Measurements from ENCODE around the gene CD22. TPM values are rescaled to one million over a fixed set of nuclear protein-coding genes. Genes with fewer than 3 reads are reported as not detected.
"Not testable (repeated sequence)": the region's sequence is repeated elsewhere in the genome, so short reads cannot be mapped to it uniquely, and the experiment has no call there.

Gene CD22
- 4.7 TPM for total RNA-seq

- Histone ChIP-seq H3K4me1 (ENCODE audit: control insufficient read depth in 3 of 3, insufficient read depth in 3 of 3, low read length in 3 of 3) (no peaks in the 10 kb centered on the region), H3K36me3 (ENCODE audit: control insufficient read depth in 3 of 3, insufficient read depth in 3 of 3, low read length in 3 of 3) (no peaks in the 10 kb centered on the region), H3K9me3 (ENCODE audit: control insufficient read depth in 3 of 3, low read length in 3 of 3) (no peaks in the 10 kb centered on the region), H3K4me3 (ENCODE audit: low read length in 3 of 3) (no peak within 1 kb of the TSS), H3K9ac (ENCODE audit: low read depth in 1 of 3, low read length in 3 of 3) (no peak within 1 kb of the TSS), H3K27me3 (ENCODE audit: control insufficient read depth in 3 of 3, insufficient read depth in 3 of 3, low read length in 3 of 3) (peaks cover 26 to 38% (median 35%) of the 10 kb centered on the region in 3 donors), H3K27ac (ENCODE audit: low read depth, low read length) (no peak within 1 kb of the TSS)
These were observed at the start of gene CD22 for GRCh38 chr19:35328851-35329285. Gene CD22 (plus strand): TSS chr19:35329187. CDS start chr19:35332041, 2,854 bp downstream.

- Histone ChIP-seq H3K4me1 (ENCODE audit: control insufficient read depth in 3 of 3, insufficient read depth in 3 of 3, low read length in 3 of 3) (no peaks in the 10 kb centered on the region), H3K9me3 (ENCODE audit: control insufficient read depth in 3 of 3, low read length in 3 of 3) (no peaks in the 10 kb centered on the region), H3K9ac (ENCODE audit: low read depth in 1 of 3, low read length in 3 of 3) (no peak overlapping the region), H3K27me3 (ENCODE audit: control insufficient read depth in 3 of 3, insufficient read depth in 3 of 3, low read length in 3 of 3) (peaks cover 7 to 14% (median 8%) of the 10 kb centered on the region in 3 donors), H3K36me3 (ENCODE audit: control insufficient read depth in 3 of 3, insufficient read depth in 3 of 3, low read length in 3 of 3) (peaks cover 33 to 44% (median 34%) of the 10 kb centered on the region in 3 donors), H3K27ac (ENCODE audit: low read depth, low read length) (no peak overlapping the region), H3K4me3 (ENCODE audit: low read length in 3 of 3) (no peak overlapping the region)
These were observed 49.6 kb upstream of the CD22 start for GRCh38 chr19:35279374-35279773.

- Histone ChIP-seq H3K27me3 (ENCODE audit: control insufficient read depth in 3 of 3, insufficient read depth in 3 of 3, low read length in 3 of 3) (peaks cover 7 to 22% (median 8%) of the 10 kb centered on the region in 3 donors), H3K36me3 (ENCODE audit: control insufficient read depth in 3 of 3, insufficient read depth in 3 of 3, low read length in 3 of 3) (peaks cover 28 to 41% (median 32%) of the 10 kb centered on the region in 3 donors), H3K27ac (ENCODE audit: low read depth, low read length) (no peak overlapping the region)
These were observed 48.8 kb upstream of the CD22 start for GRCh38 chr19:35279985-35280821.

GRCh38 chr19:35281303-35281702, 47.7 kb upstream of the CD22 start:
- H3K4me3 ChIP-seq (ENCODE audit: low read length in 3 of 3) = no peak overlapping the region
- H3K27me3 ChIP-seq (ENCODE audit: control insufficient read depth in 3 of 3, insufficient read depth in 3 of 3, low read length in 3 of 3) = peaks cover 7 to 22% (median 8%) of the 10 kb centered on the region in 3 donors
- peaks cover 20 to 32% (median 31%) of the 10 kb centered on the region in 3 donors for H3K36me3 ChIP-seq (ENCODE audit: control insufficient read depth in 3 of 3, insufficient read depth in 3 of 3, low read length in 3 of 3)
- H3K9ac ChIP-seq (ENCODE audit: low read depth in 1 of 3, low read length in 3 of 3) = peak overlapping the region in 1 of 3 donors; percentile 33
- H3K9me3 ChIP-seq (ENCODE audit: control insufficient read depth in 3 of 3, low read length in 3 of 3) = no peaks in the 10 kb centered on the region
- no peaks in the 10 kb centered on the region for H3K4me1 ChIP-seq (ENCODE audit: control insufficient read depth in 3 of 3, insufficient read depth in 3 of 3, low read length in 3 of 3)
- no peak overlapping the region for H3K27ac ChIP-seq (ENCODE audit: low read depth, low read length)

More at GRCh38 chr19:35279985-35280821, 48.8 kb upstream of the CD22 start:
- no peaks in the 10 kb centered on the region for H3K9me3 ChIP-seq (ENCODE audit: control insufficient read depth in 3 of 3, low read length in 3 of 3)
- no peak overlapping the region for H3K4me3 ChIP-seq (ENCODE audit: low read length in 3 of 3)
- no peaks in the 10 kb centered on the region for H3K4me1 ChIP-seq (ENCODE audit: control insufficient read depth in 3 of 3, insufficient read depth in 3 of 3, low read length in 3 of 3)
- peak overlapping the region in 1 of 3 donors; percentile 16 for H3K9ac ChIP-seq (ENCODE audit: low read depth in 1 of 3, low read length in 3 of 3)

- peaks cover under 1 to 7% (median 4%) of the 10 kb centered on the region in 3 donors for H3K36me3 ChIP-seq (ENCODE audit: control insufficient read depth in 3 of 3, insufficient read depth in 3 of 3, low read length in 3 of 3)
- H3K9me3 ChIP-seq (ENCODE audit: control insufficient read depth in 3 of 3, low read length in 3 of 3) = no peaks in the 10 kb centered on the region
- peaks cover 7 to 22% (median 8%) of the 10 kb centered on the region in 3 donors for H3K27me3 ChIP-seq (ENCODE audit: control insufficient read depth in 3 of 3, insufficient read depth in 3 of 3, low read length in 3 of 3)
- H3K4me1 ChIP-seq (ENCODE audit: control insufficient read depth in 3 of 3, insufficient read depth in 3 of 3, low read length in 3 of 3) = no peaks in the 10 kb centered on the region
- no peak overlapping the region for H3K27ac ChIP-seq (ENCODE audit: low read depth, low read length)
- no peak overlapping the region for H3K4me3 ChIP-seq (ENCODE audit: low read length in 3 of 3)
- no peak overlapping the region for H3K9ac ChIP-seq (ENCODE audit: low read depth in 1 of 3, low read length in 3 of 3)
These were observed 44.6 kb upstream of the CD22 start for GRCh38 chr19:35284153-35285094.

GRCh38 chr19:35285095-35285449, 43.9 kb upstream of the CD22 start:
- Histone ChIP-seq H3K4me1 (ENCODE audit: control insufficient read depth in 3 of 3, insufficient read depth in 3 of 3, low read length in 3 of 3) (no peaks in the 10 kb centered on the region), H3K9ac (ENCODE audit: low read depth in 1 of 3, low read length in 3 of 3) (no peak overlapping the region), H3K9me3 (ENCODE audit: control insufficient read depth in 3 of 3, low read length in 3 of 3) (no peaks in the 10 kb centered on the region), H3K36me3 (ENCODE audit: control insufficient read depth in 3 of 3, insufficient read depth in 3 of 3, low read length in 3 of 3) (peaks cover 0 to 2% (median 0%) of the 10 kb centered on the region in 3 donors), H3K27ac (ENCODE audit: low read depth, low read length) (no peak overlapping the region), H3K4me3 (ENCODE audit: low read length in 3 of 3) (no peak overlapping the region), H3K27me3 (ENCODE audit: control insufficient read depth in 3 of 3, insufficient read depth in 3 of 3, low read length in 3 of 3) (peaks cover 7 to 22% (median 8%) of the 10 kb centered on the region in 3 donors)

- H3K9me3 ChIP-seq (ENCODE audit: control insufficient read depth in 3 of 3, low read length in 3 of 3); H3K4me1 ChIP-seq (ENCODE audit: control insufficient read depth in 3 of 3, insufficient read depth in 3 of 3, low read length in 3 of 3); H3K9ac ChIP-seq (ENCODE audit: low read depth in 1 of 3, low read length in 3 of 3); H3K27ac ChIP-seq (ENCODE audit: low read depth, low read length); H3K36me3 ChIP-seq (ENCODE audit: control insufficient read depth in 3 of 3, insufficient read depth in 3 of 3, low read length in 3 of 3); H3K4me3 ChIP-seq (ENCODE audit: low read length in 3 of 3): not testable (repeated sequence)
- H3K27me3 ChIP-seq (ENCODE audit: control insufficient read depth in 3 of 3, insufficient read depth in 3 of 3, low read length in 3 of 3) = peaks cover 7 to 25% (median 8%) of the 10 kb centered on the region in 3 donors
These were observed 43.5 kb upstream of the CD22 start for GRCh38 chr19:35285465-35285864.

- not testable (repeated sequence) for H3K36me3 ChIP-seq (ENCODE audit: control insufficient read depth in 3 of 3, insufficient read depth in 3 of 3, low read length in 3 of 3); H3K4me1 ChIP-seq (ENCODE audit: control insufficient read depth in 3 of 3, insufficient read depth in 3 of 3, low read length in 3 of 3); H3K27ac ChIP-seq (ENCODE audit: low read depth, low read length); H3K9ac ChIP-seq (ENCODE audit: low read depth in 1 of 3, low read length in 3 of 3); H3K4me3 ChIP-seq (ENCODE audit: low read length in 3 of 3); H3K9me3 ChIP-seq (ENCODE audit: control insufficient read depth in 3 of 3, low read length in 3 of 3)
- H3K27me3 ChIP-seq (ENCODE audit: control insufficient read depth in 3 of 3, insufficient read depth in 3 of 3, low read length in 3 of 3) = peaks cover 8 to 29% (median 9%) of the 10 kb centered on the region in 3 donors
These were observed 42.9 kb upstream of the CD22 start for GRCh38 chr19:35286101-35286500.

GRCh38 chr19:35287713-35288112, 41.3 kb upstream of the CD22 start:
- H3K4me1 ChIP-seq (ENCODE audit: control insufficient read depth in 3 of 3, insufficient read depth in 3 of 3, low read length in 3 of 3) = no peaks in the 10 kb centered on the region
- H3K27me3 ChIP-seq (ENCODE audit: control insufficient read depth in 3 of 3, insufficient read depth in 3 of 3, low read length in 3 of 3) = peaks cover 5 to 29% (median 18%) of the 10 kb centered on the region in 3 donors
- H3K9me3 ChIP-seq (ENCODE audit: control insufficient read depth in 3 of 3, low read length in 3 of 3) = no peaks in the 10 kb centered on the region

More at GRCh38 chr19:35287713-35288112, 41.3 kb upstream of the CD22 start:
- H3K27ac ChIP-seq (ENCODE audit: low read depth, low read length) = no peak overlapping the region
- no peak overlapping the region for H3K4me3 ChIP-seq (ENCODE audit: low read length in 3 of 3)
- no peaks in the 10 kb centered on the region for H3K36me3 ChIP-seq (ENCODE audit: control insufficient read depth in 3 of 3, insufficient read depth in 3 of 3, low read length in 3 of 3)
- H3K9ac ChIP-seq (ENCODE audit: low read depth in 1 of 3, low read length in 3 of 3) = no peak overlapping the region

All from skeletal muscle tissue (tissue), 4 donors.